ENCODE measurements around the gene PHEX. TPM values are rescaled to one million over a fixed set of nuclear protein-coding genes. Genes with fewer than 3 reads are reported as not detected.

The PHEX gene
- polyA plus RNA-seq, 1 donor from 2014 or later = 0.59 TPM

DNA sequence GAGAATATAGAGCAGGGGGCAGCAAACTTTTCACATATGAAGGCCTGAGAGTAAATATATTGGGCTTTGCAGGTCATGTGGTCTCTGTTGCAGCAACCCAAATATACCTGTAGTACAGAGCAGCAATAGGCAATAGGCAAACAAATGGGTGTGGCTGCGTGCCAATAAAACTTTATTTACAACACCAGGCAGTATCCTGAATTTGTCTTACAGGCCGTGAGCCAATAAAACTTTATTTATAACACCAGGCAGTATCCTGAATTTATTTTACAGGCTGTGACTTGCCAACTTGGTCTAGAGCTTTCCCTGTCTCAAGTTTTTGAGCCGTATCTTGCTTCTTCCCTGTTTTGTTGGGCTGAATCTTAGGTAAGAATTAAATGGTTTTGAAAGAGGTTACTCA lies 118.2 kb downstream of the PHEX start:
- no peaks in the 10 kb centered on the region for H3K9me2 ChIP-seq (ENCODE audit: insufficient read depth, low read length)
- no peak overlapping the region for H3K9ac ChIP-seq (ENCODE audit: low read length)
- no peak overlapping the region for H3K27ac ChIP-seq (ENCODE audit: low read length)
- H3K79me2 ChIP-seq (replicated peaks; ENCODE audit: insufficient read depth, low read length) = no peaks in the 10 kb centered on the region
- H3K4me2 ChIP-seq (ENCODE audit: low read length) = no peak overlapping the region
- no peak overlapping the region for H2AFZ ChIP-seq (ENCODE audit: low read depth, low read length)
- no peaks in the 10 kb centered on the region for H3F3A ChIP-seq (ENCODE audit: insufficient read depth, low read length, poor library complexity, severe bottlenecking)
- H3K36me3 ChIP-seq (ENCODE audit: insufficient read depth, low read length) = no peaks in the 10 kb centered on the region
- no peaks in the 10 kb centered on the region for H3K9me3 ChIP-seq (ENCODE audit: low read length)
- TF ChIP-seq EP300 (conservative IDR thresholded peaks at IDR 0.05; ENCODE audit: poor library complexity, severe bottlenecking) (no peak), REST (IDR thresholded peaks at IDR 0.05; ENCODE audit: borderline replicate concordance) (no peak), RAD21 (conservative IDR thresholded peaks at IDR 0.05) (no peak), TAF1 (IDR thresholded peaks at IDR 0.05; ENCODE audit: low read depth) (no peak), POLR2AphosphoS5 (IDR thresholded peaks at IDR 0.05) (no peak), SMC3 (conservative IDR thresholded peaks at IDR 0.05; ENCODE audit: poor library complexity) (no peak)
- no peak overlapping the region for H3K4me3 ChIP-seq (ENCODE audit: low read length)
- H3K27me3 ChIP-seq (ENCODE audit: insufficient read depth, low read depth, low read length) = no peaks in the 10 kb centered on the region
- H4K20me1 ChIP-seq (ENCODE audit: insufficient read depth) = no peaks in the 10 kb centered on the region

DNA sequence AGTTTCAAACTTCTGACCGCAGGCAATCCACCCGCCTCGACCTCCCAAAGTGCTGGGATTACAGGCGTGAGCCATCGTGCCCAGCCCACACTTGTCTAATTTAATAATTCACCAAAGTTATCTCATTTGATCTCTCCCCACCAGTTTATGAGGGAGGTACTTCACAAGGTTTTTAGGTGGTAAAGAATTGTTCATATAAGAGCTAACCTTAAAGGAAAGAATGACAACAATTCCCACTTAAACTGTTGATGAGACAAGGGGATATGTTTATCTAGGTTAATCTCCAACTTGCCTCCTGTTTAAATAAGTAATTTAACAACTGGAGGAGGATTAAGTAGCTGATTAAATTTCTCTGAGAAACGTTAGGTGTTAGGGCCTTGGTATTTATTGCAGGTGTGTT lies 123.0 kb downstream of the PHEX start:
- TF ChIP-seq MXI1 (conservative IDR thresholded peaks at IDR 0.05; ENCODE audit: poor library complexity, severe bottlenecking) (no peak), EP300 (conservative IDR thresholded peaks at IDR 0.05; ENCODE audit: poor library complexity, severe bottlenecking) (no peak), RAD21 (conservative IDR thresholded peaks at IDR 0.05) (no peak), TAF1 (IDR thresholded peaks at IDR 0.05; ENCODE audit: low read depth) (no peak)
- no peak overlapping the region for H3K4me2 ChIP-seq (ENCODE audit: low read length)
- no peaks in the 10 kb centered on the region for H3K9me3 ChIP-seq (ENCODE audit: low read length)
- H3K4me3 ChIP-seq (ENCODE audit: low read length) = no peak overlapping the region
- H3K27me3 ChIP-seq (ENCODE audit: insufficient read depth, low read depth, low read length) = no peaks in the 10 kb centered on the region
- H3K9ac ChIP-seq (ENCODE audit: low read length) = no peak overlapping the region
- no peaks in the 10 kb centered on the region for H3K9me2 ChIP-seq (ENCODE audit: insufficient read depth, low read length)
- no peaks in the 10 kb centered on the region for H3K79me2 ChIP-seq (replicated peaks; ENCODE audit: insufficient read depth, low read length)
- no peak overlapping the region for H3K27ac ChIP-seq (ENCODE audit: low read length)
- H2AFZ ChIP-seq (ENCODE audit: low read depth, low read length) = no peak overlapping the region
- no peaks in the 10 kb centered on the region for H4K20me1 ChIP-seq (ENCODE audit: insufficient read depth)
- H3K36me3 ChIP-seq (ENCODE audit: insufficient read depth, low read length) = no peaks in the 10 kb centered on the region
- H3F3A ChIP-seq (ENCODE audit: insufficient read depth, low read length, poor library complexity, severe bottlenecking) = no peaks in the 10 kb centered on the region

GRCh38 chrX:22159071-22159470 lies 126.9 kb downstream of the PHEX start:
- Histone ChIP-seq H2AFZ (ENCODE audit: low read depth, low read length) (no peak overlapping the region), H3K9me2 (ENCODE audit: insufficient read depth, low read length) (no peaks in the 10 kb centered on the region), H3K27ac (ENCODE audit: low read length) (no peak overlapping the region), H3K27me3 (ENCODE audit: insufficient read depth, low read depth, low read length) (no peaks in the 10 kb centered on the region), H3K9me3 (ENCODE audit: low read length) (no peaks in the 10 kb centered on the region), H3K79me2 (replicated peaks; ENCODE audit: insufficient read depth, low read length) (no peaks in the 10 kb centered on the region), H4K20me1 (ENCODE audit: insufficient read depth) (no peaks in the 10 kb centered on the region), H3K36me3 (ENCODE audit: insufficient read depth, low read length) (no peaks in the 10 kb centered on the region), H3F3A (ENCODE audit: insufficient read depth, low read length, poor library complexity, severe bottlenecking) (no peaks in the 10 kb centered on the region), H3K9ac (ENCODE audit: low read length) (no peak overlapping the region), H3K4me3 (ENCODE audit: low read length) (no peak overlapping the region), H3K4me2 (ENCODE audit: low read length) (no peak overlapping the region)
- TF ChIP-seq TAF1 (IDR thresholded peaks at IDR 0.05; ENCODE audit: low read depth) = no peak

- no peaks in the 10 kb centered on the region for H3K9me3 ChIP-seq (ENCODE audit: low read length)
- no peaks in the 10 kb centered on the region for H4K20me1 ChIP-seq (ENCODE audit: insufficient read depth)
- no peak overlapping the region for H3K4me3 ChIP-seq (ENCODE audit: low read length)
- no peaks in the 10 kb centered on the region for H3K79me2 ChIP-seq (replicated peaks; ENCODE audit: insufficient read depth, low read length)
- no peak overlapping the region for H3K27ac ChIP-seq (ENCODE audit: low read length)
- H3K36me3 ChIP-seq (ENCODE audit: insufficient read depth, low read length) = no peaks in the 10 kb centered on the region
- no peak overlapping the region for H2AFZ ChIP-seq (ENCODE audit: low read depth, low read length)
- no peak overlapping the region for H3K4me2 ChIP-seq (ENCODE audit: low read length)
- no peak overlapping the region for H3K9ac ChIP-seq (ENCODE audit: low read length)
- no peaks in the 10 kb centered on the region for H3F3A ChIP-seq (ENCODE audit: insufficient read depth, low read length, poor library complexity, severe bottlenecking)
- H3K9me2 ChIP-seq (ENCODE audit: insufficient read depth, low read length) = no peaks in the 10 kb centered on the region
- H3K27me3 ChIP-seq (ENCODE audit: insufficient read depth, low read depth, low read length) = no peaks in the 10 kb centered on the region
- TF ChIP-seq TAF1 (IDR thresholded peaks at IDR 0.05; ENCODE audit: low read depth) (no peak), REST (IDR thresholded peaks at IDR 0.05; ENCODE audit: borderline replicate concordance) (no peak), EP300 (conservative IDR thresholded peaks at IDR 0.05; ENCODE audit: poor library complexity, severe bottlenecking) (no peak), EZH2 (IDR thresholded peaks at IDR 0.05; ENCODE audit: borderline replicate concordance, insufficient read depth, low read length, poor library complexity, severe bottlenecking) (no peak), CTCF (IDR thresholded peaks at IDR 0.05; ENCODE audit: poor library complexity, severe bottlenecking) (no peak), MXI1 (conservative IDR thresholded peaks at IDR 0.05; ENCODE audit: poor library complexity, severe bottlenecking) (no peak), POLR2AphosphoS5 (IDR thresholded peaks at IDR 0.05) (no peak), SMC3 (conservative IDR thresholded peaks at IDR 0.05; ENCODE audit: poor library complexity) (no peak)
These were observed 131.2 kb downstream of the PHEX start for GRCh38 chrX:22163326-22163725.
